ENCODE measurements around the gene SIGLEC1.

- no peak for TF ChIP-seq CTCF (IDR thresholded peaks at IDR 0.05)
- no peak for TF ChIP-seq POLR2A (IDR thresholded peaks at IDR 0.05)
These were observed 48.5 kb downstream of the SIGLEC1 start for GRCh38 chr20:3663858-3664257.
